ENCODE data around the gene SRPK2.

DNA sequence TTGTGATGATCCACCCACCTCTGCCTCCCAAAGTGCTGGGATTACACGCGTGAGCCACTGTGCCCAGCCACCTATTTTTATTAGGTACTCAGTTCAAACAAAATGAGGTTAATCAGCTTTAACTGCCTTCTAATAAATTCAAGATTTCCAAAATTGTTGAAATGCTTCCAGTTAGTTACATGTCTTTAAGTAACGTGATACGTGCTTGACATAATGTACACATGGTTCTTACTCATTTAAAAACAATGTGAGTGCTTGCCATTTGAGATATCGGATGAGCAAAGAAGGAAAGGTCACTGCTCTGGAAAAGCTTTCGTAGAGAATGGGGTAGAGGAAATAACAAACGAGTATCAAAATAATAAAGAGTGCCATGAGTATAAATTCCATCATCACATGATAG is 291.1 kb downstream of the SRPK2 start:
- TF ChIP-seq, protein P1, sequence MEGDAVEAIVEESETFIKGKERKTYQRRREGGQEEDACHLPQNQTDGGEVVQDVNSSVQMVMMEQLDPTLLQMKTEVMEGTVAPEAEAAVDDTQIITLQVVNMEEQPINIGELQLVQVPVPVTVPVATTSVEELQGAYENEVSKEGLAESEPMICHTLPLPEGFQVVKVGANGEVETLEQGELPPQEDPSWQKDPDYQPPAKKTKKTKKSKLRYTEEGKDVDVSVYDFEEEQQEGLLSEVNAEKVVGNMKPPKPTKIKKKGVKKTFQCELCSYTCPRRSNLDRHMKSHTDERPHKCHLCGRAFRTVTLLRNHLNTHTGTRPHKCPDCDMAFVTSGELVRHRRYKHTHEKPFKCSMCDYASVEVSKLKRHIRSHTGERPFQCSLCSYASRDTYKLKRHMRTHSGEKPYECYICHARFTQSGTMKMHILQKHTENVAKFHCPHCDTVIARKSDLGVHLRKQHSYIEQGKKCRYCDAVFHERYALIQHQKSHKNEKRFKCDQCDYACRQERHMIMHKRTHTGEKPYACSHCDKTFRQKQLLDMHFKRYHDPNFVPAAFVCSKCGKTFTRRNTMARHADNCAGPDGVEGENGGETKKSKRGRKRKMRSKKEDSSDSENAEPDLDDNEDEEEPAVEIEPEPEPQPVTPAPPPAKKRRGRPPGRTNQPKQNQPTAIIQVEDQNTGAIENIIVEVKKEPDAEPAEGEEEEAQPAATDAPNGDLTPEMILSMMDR (IDR thresholded peaks at IDR 0.05): no peak
- TF ChIP-seq POLR2AphosphoS5 (IDR thresholded peaks at IDR 0.05): no peak
- no peak for TF ChIP-seq POLR2A (IDR thresholded peaks at IDR 0.05)

Measured in sigmoid colon (tissue), 4 donors.